Measurements from ENCODE around the gene CRYL1. TPM values are rescaled to one million over a fixed set of nuclear protein-coding genes. Genes with fewer than 3 reads are reported as not detected.

Gene CRYL1
- total and polyA plus RNA-seq, 2 of the 8 experiments (the other 6 are each of a cell fraction or from before 2014, with no cell fraction given), result 1.9 to 6.4 TPM

- H3K23ac ChIP-seq (ENCODE audit: insufficient read length), result no peak overlapping the region
- H3K9ac ChIP-seq (replicated peaks in 1 of 4; ENCODE audit: extremely low read depth in 1 of 4, low read depth in 3 of 4, low read length in 3 of 4), result no peak overlapping the region
- H3K4me2 ChIP-seq (ENCODE audit: insufficient read depth in 1 of 2, low read depth in 2 of 2, low read length in 2 of 2), result no peak overlapping the region
- WGBS, 2 experiments (ENCODE audit: extremely low coverage in 1 of 2, insufficient coverage in 1 of 2, insufficient read length in 1 of 2, insufficient replicate concordance in 2 of 2, low coverage in 1 of 2, low lambda C conversion rate in 2 of 2, missing lambda C conversion rate in 1 of 2), result 82% methylated on average over 6 of the region's 6 CpGs; no CpG with 5 or more reads in 1 of the 2 experiments
- H3K79me2 ChIP-seq (ENCODE audit: control insufficient read depth in 1 of 2, insufficient read depth in 2 of 2, low read length in 2 of 2), result no peaks in the 10 kb centered on the region
- no peaks in the 10 kb centered on the region for H4K20me1 ChIP-seq (replicated peaks in 1 of 2; ENCODE audit: control insufficient read depth in 1 of 2, insufficient read depth in 2 of 2, low read length in 2 of 2)
- H3K4me1 ChIP-seq (replicated peaks in 1 of 4; ENCODE audit: control insufficient read depth in 3 of 4, insufficient read depth in 4 of 4, low read length in 3 of 4), result peaks cover 0 to 3% (median 0%) of the 10 kb centered on the region in 4 experiments; a peak in 1 of 7 replicates
- no peak overlapping the region for H2BK5ac ChIP-seq (ENCODE audit: low read depth, low read length)
- TF ChIP-seq CBX5 (IDR thresholded peaks at IDR 0.05; ENCODE audit: low read depth, low read length), result no peak
- TF ChIP-seq CTCF (IDR thresholded peaks at IDR 0.05; ENCODE audit: control extremely low read depth in 1 of 3, insufficient read depth in 1 of 3, low read depth in 1 of 3, low read length in 3 of 3), result no peak
- TF ChIP-seq SP4 (IDR thresholded peaks at IDR 0.05; ENCODE audit: low read length), result no peak
- TF ChIP-seq CBX8 (IDR thresholded peaks at IDR 0.05; ENCODE audit: borderline replicate concordance, low read depth, low read length), result no peak
- TF ChIP-seq SIX5 (IDR thresholded peaks at IDR 0.05; ENCODE audit: low read depth, low read length), result no peak
- no peak for TF ChIP-seq RXRA (IDR thresholded peaks at IDR 0.05; ENCODE audit: insufficient read depth, low read depth, low read length)
- no peak for TF ChIP-seq RFX5 (IDR thresholded peaks at IDR 0.05; ENCODE audit: borderline replicate concordance, low read depth, low read length)
- TF ChIP-seq RAD21 (IDR thresholded peaks at IDR 0.05 in 1 of 2, conservative IDR thresholded peaks at IDR 0.05 in 1 of 2; ENCODE audit: low read depth in 2 of 2, low read length in 2 of 2), result no peak
- TF ChIP-seq NRF1 (IDR thresholded peaks at IDR 0.05; ENCODE audit: low read depth, low read length), result no peak
- no peak for TF ChIP-seq KDM4A (IDR thresholded peaks at IDR 0.05; ENCODE audit: low read depth, low read length, severe bottlenecking)
- no peak for TF ChIP-seq CHD2 (IDR thresholded peaks at IDR 0.05; ENCODE audit: low read length)
- no peak overlapping the region for H3K27ac ChIP-seq (ENCODE audit: low read depth, low read length)
- CTCF ChIA-PET (ENCODE audit: partially characterized antibody), result interaction anchor here (1.2 kb wide), 1 partner anchor 179 kb away, joined by 3 read pairs; no protein-coding TSS in a partner anchor
- H3K79me1 ChIP-seq (ENCODE audit: low read depth, low read length), result no peaks in the 10 kb centered on the region
- H4K8ac ChIP-seq (ENCODE audit: extremely low read depth, insufficient read depth, low read length), result no peak overlapping the region
- no peak overlapping the region for H3K14ac ChIP-seq (ENCODE audit: insufficient read length)
- no peak for DNase-seq (ENCODE audit: low read depth in 1 of 2, low spot score in 2 of 2)
- peaks cover 0 to 1% (median 0%) of the 10 kb centered on the region in 4 experiments; a peak in 2 of 7 replicates for H3K27me3 ChIP-seq (replicated peaks in 1 of 4; ENCODE audit: control insufficient read depth in 3 of 4, extremely low read depth in 1 of 4, insufficient read depth in 3 of 4, low read length in 3 of 4)
- no peaks in the 10 kb centered on the region for H3K36me3 ChIP-seq (ENCODE audit: control insufficient read depth in 2 of 4, insufficient read depth in 4 of 4, low read length in 3 of 4)
- H3K4ac ChIP-seq (replicated peaks; ENCODE audit: insufficient read length, low read depth, low read length), result no peak overlapping the region
- no peak overlapping the region for H2BK120ac ChIP-seq (replicated peaks; ENCODE audit: low read depth, low read length)
- no peak overlapping the region for H4K5ac ChIP-seq (ENCODE audit: insufficient read length, low read depth, low read length)
- no peak overlapping the region for H2BK20ac ChIP-seq (ENCODE audit: low read length)
- no peak overlapping the region for H2AK5ac ChIP-seq (ENCODE audit: low read depth, low read length)
- POLR2A ChIA-PET (ENCODE audit: partially characterized antibody), result no interaction called here
- H2AFZ ChIP-seq (ENCODE audit: low read length), result no peak overlapping the region
- H3K23me2 ChIP-seq (ENCODE audit: low read depth, low read length), result no peaks in the 10 kb centered on the region
- no peak overlapping the region for H3K4me3 ChIP-seq (ENCODE audit: extremely low read depth in 1 of 4, insufficient read depth in 2 of 4, low read depth in 3 of 4, low read length in 4 of 4)
- no peak overlapping the region for H2BK15ac ChIP-seq (ENCODE audit: low read length)
- no peak for FAIRE-seq
- H3K56ac ChIP-seq (replicated peaks; ENCODE audit: insufficient read length, low read depth, low read length), result no peak overlapping the region
- no peak overlapping the region for H4K91ac ChIP-seq (replicated peaks; ENCODE audit: insufficient read length, low read length)
- no peaks in the 10 kb centered on the region for H3K9me3 ChIP-seq (ENCODE audit: insufficient read depth in 2 of 2, low read depth in 1 of 2, low read length in 1 of 2)
- no peak overlapping the region for H2BK12ac ChIP-seq (ENCODE audit: low read depth, low read length)
- H3K18ac ChIP-seq (ENCODE audit: extremely low read depth, low read length), result no peak overlapping the region
Measured at GRCh38 chr13:20375871-20376270, 149.8 kb downstream of the CRYL1 start.
